HL-60 (cell line): Measurements from ENCODE around the gene RMND5B.

ENCODE experiments used
- GABPA ChIP-seq: IDR thresholded peaks from 2 replicates; pipeline ENCODE4 v1.6.1; 2012; ENCODE audit warnings: low read depth
- POLR2AphosphoS5 ChIP-seq: IDR thresholded peaks from 2 replicates; pipeline ENCODE4 v1.6.1; 2012; ENCODE audit warnings: low read depth
- SPI1 ChIP-seq: IDR thresholded peaks from 2 replicates; pipeline ENCODE4 v1.6.1; 2012; ENCODE audit warnings: low read depth, mild to moderate bottlenecking, borderline replicate concordance
- TF ChIP-seq, protein P1 (sequence below): IDR thresholded peaks from one replicate; pipeline ENCODE4 v1.5.1; 2011; ENCODE audit warnings: low read length, control low read depth, inconsistent platforms; ENCODE audit not compliant: insufficient read depth
- TF ChIP-seq, protein P2 (sequence below): IDR thresholded peaks from 2 replicates; pipeline ENCODE4 v1.6.1; 2012; ENCODE audit warnings: low read depth; ENCODE audit not compliant: insufficient replicate concordance

DNA sequence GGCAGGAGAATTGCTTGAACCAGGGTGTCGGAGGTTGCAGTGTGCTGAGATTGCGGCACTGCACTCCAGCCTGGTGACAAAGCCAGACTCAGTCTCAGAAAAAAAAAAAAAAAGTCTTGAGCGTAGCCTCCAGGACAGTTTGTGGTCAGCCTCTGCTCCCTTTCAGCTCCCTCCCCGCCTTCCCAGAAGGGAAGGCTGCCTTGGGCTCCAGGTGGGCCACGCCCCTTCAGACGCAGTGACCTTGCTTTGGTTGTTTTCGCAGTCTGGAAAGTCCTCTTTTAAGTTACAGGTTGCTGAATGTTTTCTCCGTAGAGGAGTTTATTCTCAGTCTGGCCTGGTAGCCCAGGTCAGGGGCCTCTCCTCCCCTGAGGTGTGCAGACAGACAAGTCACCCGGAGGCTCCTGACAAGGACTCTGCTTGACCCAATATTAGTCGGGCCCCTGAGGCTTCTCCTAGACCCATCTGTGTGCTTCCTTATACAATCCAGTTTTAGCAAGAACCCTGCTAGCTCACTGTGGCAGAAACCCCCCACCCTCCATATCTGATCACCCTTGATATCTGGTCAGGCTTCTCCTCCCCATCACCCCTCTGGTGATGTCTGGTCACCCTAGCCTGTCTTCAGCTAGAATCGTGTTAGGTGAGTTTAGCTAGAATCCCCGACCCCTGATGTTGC is 49.1 kb upstream of the RMND5B start:
- TF ChIP-seq, protein P1, sequence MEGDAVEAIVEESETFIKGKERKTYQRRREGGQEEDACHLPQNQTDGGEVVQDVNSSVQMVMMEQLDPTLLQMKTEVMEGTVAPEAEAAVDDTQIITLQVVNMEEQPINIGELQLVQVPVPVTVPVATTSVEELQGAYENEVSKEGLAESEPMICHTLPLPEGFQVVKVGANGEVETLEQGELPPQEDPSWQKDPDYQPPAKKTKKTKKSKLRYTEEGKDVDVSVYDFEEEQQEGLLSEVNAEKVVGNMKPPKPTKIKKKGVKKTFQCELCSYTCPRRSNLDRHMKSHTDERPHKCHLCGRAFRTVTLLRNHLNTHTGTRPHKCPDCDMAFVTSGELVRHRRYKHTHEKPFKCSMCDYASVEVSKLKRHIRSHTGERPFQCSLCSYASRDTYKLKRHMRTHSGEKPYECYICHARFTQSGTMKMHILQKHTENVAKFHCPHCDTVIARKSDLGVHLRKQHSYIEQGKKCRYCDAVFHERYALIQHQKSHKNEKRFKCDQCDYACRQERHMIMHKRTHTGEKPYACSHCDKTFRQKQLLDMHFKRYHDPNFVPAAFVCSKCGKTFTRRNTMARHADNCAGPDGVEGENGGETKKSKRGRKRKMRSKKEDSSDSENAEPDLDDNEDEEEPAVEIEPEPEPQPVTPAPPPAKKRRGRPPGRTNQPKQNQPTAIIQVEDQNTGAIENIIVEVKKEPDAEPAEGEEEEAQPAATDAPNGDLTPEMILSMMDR = no peak
- TF ChIP-seq POLR2AphosphoS5 (no peak), GABPA (no peak), SPI1 (no peak)
- TF ChIP-seq, protein P2, sequence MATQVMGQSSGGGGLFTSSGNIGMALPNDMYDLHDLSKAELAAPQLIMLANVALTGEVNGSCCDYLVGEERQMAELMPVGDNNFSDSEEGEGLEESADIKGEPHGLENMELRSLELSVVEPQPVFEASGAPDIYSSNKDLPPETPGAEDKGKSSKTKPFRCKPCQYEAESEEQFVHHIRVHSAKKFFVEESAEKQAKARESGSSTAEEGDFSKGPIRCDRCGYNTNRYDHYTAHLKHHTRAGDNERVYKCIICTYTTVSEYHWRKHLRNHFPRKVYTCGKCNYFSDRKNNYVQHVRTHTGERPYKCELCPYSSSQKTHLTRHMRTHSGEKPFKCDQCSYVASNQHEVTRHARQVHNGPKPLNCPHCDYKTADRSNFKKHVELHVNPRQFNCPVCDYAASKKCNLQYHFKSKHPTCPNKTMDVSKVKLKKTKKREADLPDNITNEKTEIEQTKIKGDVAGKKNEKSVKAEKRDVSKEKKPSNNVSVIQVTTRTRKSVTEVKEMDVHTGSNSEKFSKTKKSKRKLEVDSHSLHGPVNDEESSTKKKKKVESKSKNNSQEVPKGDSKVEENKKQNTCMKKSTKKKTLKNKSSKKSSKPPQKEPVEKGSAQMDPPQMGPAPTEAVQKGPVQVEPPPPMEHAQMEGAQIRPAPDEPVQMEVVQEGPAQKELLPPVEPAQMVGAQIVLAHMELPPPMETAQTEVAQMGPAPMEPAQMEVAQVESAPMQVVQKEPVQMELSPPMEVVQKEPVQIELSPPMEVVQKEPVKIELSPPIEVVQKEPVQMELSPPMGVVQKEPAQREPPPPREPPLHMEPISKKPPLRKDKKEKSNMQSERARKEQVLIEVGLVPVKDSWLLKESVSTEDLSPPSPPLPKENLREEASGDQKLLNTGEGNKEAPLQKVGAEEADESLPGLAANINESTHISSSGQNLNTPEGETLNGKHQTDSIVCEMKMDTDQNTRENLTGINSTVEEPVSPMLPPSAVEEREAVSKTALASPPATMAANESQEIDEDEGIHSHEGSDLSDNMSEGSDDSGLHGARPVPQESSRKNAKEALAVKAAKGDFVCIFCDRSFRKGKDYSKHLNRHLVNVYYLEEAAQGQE = no peak
